ENCODE data around the gene ACER1. TPM values are rescaled to one million over a fixed set of nuclear protein-coding genes. Genes with fewer than 3 reads are reported as not detected.

The ACER1 gene
- total and polyA plus RNA-seq, 4 donors = 0.07 TPM; not detected in 3

GRCh38 chr19:6381030-6381750 lies 47.8 kb upstream of the ACER1 start (continued):
- TF ChIP-seq REST (IDR thresholded peaks at IDR 0.05) (no peak), YY1 (IDR thresholded peaks at IDR 0.05) (no peak), HNF4A (conservative IDR thresholded peaks at IDR 0.05) (no peak), GABPA (IDR thresholded peaks at IDR 0.05 in 1 of 2, conservative IDR thresholded peaks at IDR 0.05 in 1 of 2) (no peak)

- Histone ChIP-seq H3K4me1 (ENCODE audit: control insufficient read depth in 4 of 4, insufficient read depth in 4 of 4, low read length in 3 of 4) (no peaks in the 10 kb centered on the region), H3K36me3 (ENCODE audit: control insufficient read depth in 4 of 4, insufficient read depth in 3 of 4, low read depth in 1 of 4, low read length in 3 of 4) (peaks cover 17 to 48% (median 24%) of the 10 kb centered on the region in 4 donors), H3K9ac (ENCODE audit: low read depth in 1 of 2, low read length in 2 of 2) (no peak overlapping the region), H3K27ac (ENCODE audit: low read depth in 1 of 2, low read length in 2 of 2) (no peak overlapping the region), H3K4me3 (ENCODE audit: low read depth in 1 of 3, low read length in 3 of 3) (no peak overlapping the region), H3K9me3 (ENCODE audit: control insufficient read depth in 4 of 4, low read length in 3 of 4) (no peaks in the 10 kb centered on the region), H3K27me3 (ENCODE audit: control insufficient read depth in 4 of 4, insufficient read depth in 4 of 4, low read length in 3 of 4) (no peaks in the 10 kb centered on the region)
- WGBS = 98% methylated on average over 3 of the region's 3 CpGs
- no peak for TF ChIP-seq REST (IDR thresholded peaks at IDR 0.05)
- no peak for TF ChIP-seq FOXA2 (IDR thresholded peaks at IDR 0.05)
- no peak for TF ChIP-seq RAD21 (IDR thresholded peaks at IDR 0.05)
- no peak for TF ChIP-seq JUND (IDR thresholded peaks at IDR 0.05)
- TF ChIP-seq YY1 (IDR thresholded peaks at IDR 0.05) = no peak
- no peak for DNase-seq (ENCODE audit: low spot score)
Measured at GRCh38 chr19:6379744-6380143, 46.3 kb upstream of the ACER1 start.

GRCh38 chr19:6378486-6378885 lies 45.1 kb upstream of the ACER1 start:
- H3K9me3 ChIP-seq (ENCODE audit: control insufficient read depth in 4 of 4, low read length in 3 of 4) = no peaks in the 10 kb centered on the region
- 91% methylated on average over 9 of the region's 9 CpGs for WGBS
- peaks cover 1 to 6% (median 4%) of the 10 kb centered on the region in 4 donors for H3K4me1 ChIP-seq (ENCODE audit: control insufficient read depth in 4 of 4, insufficient read depth in 4 of 4, low read length in 3 of 4)
- H3K4me3 ChIP-seq (ENCODE audit: low read depth in 1 of 3, low read length in 3 of 3) = no peak overlapping the region
- H3K9ac ChIP-seq (ENCODE audit: low read depth in 1 of 2, low read length in 2 of 2) = no peak overlapping the region
- DNase-seq (ENCODE audit: low spot score) = no peak
- H3K36me3 ChIP-seq (ENCODE audit: control insufficient read depth in 4 of 4, insufficient read depth in 3 of 4, low read depth in 1 of 4, low read length in 3 of 4) = peaks cover 15 to 40% (median 26%) of the 10 kb centered on the region in 4 donors
- H3K27ac ChIP-seq (ENCODE audit: low read depth in 1 of 2, low read length in 2 of 2) = no peak overlapping the region
- TF ChIP-seq EGR1 (IDR thresholded peaks at IDR 0.05; ENCODE audit: low read depth in 2 of 2) (no peak), MAX (IDR thresholded peaks at IDR 0.05) (no peak), ATF3 (IDR thresholded peaks at IDR 0.05) (no peak), CTCF (IDR thresholded peaks at IDR 0.05; ENCODE audit: low read depth, low read length, missing input control) (no peak), NR2F2 (IDR thresholded peaks at IDR 0.05) (no peak), JUND (IDR thresholded peaks at IDR 0.05) (no peak), GABPA (IDR thresholded peaks at IDR 0.05 in 1 of 2, conservative IDR thresholded peaks at IDR 0.05 in 1 of 2) (no peak)
- H3K27me3 ChIP-seq (ENCODE audit: control insufficient read depth in 4 of 4, insufficient read depth in 4 of 4, low read length in 3 of 4) = no peaks in the 10 kb centered on the region

All from liver (tissue), 9 donors.